ENCODE data around the gene WASHC4.
"Not testable (repeated sequence)": the region's sequence is repeated elsewhere in the genome, so short reads cannot be mapped to it uniquely, and the experiment has no call there.

The WASHC4 gene

GRCh38 chr12:105171691-105172436, 64.3 kb downstream of the WASHC4 start:
- peak; percentile 10 to 29 for DNase-seq

DNA sequence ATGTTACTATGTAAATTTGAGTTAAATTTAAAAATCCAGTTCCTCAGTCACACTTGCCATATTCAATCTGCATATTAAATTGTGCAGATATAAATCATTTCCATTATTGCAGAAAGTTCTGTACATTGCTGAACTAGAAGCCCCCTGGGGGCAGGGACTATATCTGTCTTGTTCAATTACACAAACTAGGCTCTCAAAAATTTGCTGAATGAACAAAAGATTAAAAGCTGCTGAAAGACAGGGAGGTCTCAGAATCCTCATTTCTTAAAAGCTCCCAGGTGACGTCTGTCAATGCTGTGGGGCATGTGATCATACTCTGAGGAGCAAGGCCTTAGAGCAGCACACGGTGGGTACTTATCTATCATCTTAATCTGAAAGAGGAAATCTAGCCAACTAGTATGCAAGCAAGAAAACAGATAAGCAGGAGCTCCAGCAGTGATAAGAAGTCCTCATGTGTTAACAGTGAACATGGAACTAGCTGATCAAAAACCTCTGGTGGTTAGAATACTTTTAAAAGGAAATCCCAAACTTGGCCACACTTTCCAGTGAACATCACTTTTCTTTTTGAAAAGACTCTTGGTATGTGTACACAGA, 68.0 kb downstream of the WASHC4 start:
- no peak for DNase-seq

- no peak for DNase-seq
These were observed 69.7 kb downstream of the WASHC4 start for GRCh38 chr12:105177208-105177607.

GRCh38 chr12:105179114-105179513, 71.6 kb downstream of the WASHC4 start:
- not testable (repeated sequence) for DNase-seq

DNA sequence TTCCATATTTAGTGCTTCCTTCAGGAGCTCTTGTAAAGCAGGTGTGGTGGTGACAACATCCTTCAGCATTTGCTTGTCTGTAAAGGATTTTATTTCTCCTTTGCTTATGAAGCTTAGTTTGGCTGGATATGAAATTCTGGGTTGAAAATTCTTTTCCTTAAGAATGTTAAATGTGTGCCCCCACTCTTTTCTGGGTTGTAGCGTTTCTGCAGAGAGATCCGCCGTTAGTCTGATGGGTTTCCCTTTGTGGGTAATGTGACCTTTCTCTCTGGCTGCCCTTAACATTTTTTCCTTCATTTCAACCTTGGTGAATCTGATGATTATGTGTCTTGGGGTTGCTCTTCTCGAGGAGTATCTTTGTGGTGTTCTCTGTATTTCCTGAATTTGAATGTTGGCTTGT, 75.9 kb downstream of the WASHC4 start:
- not testable (repeated sequence) for DNase-seq

GRCh38 chr12:105183976-105184375, 76.4 kb downstream of the WASHC4 start:
- DNase-seq, result not testable (repeated sequence)

GRCh38 chr12:105189293-105189692, 81.8 kb downstream of the WASHC4 start:
- DNase-seq, result no peak

DNA sequence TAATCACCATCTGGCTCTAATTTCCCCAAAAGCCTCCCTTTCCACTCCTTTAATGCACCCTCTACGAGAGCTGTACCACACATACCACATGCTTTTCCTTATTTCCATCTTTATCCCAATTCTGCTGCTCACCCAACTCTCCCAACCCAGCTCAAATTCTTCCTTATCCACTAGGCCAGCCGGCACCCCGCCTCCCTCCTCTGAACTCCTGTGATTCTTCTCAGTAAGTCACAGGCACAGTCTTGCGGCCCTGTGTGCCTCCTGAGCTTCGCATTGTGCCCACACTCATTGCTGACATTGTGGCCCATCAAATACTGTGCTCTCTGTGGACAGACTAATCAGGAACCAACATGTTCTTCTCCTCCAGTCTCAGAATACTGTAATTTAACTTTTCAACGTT, 83.0 kb downstream of the WASHC4 start:
- no peak for DNase-seq

DNA sequence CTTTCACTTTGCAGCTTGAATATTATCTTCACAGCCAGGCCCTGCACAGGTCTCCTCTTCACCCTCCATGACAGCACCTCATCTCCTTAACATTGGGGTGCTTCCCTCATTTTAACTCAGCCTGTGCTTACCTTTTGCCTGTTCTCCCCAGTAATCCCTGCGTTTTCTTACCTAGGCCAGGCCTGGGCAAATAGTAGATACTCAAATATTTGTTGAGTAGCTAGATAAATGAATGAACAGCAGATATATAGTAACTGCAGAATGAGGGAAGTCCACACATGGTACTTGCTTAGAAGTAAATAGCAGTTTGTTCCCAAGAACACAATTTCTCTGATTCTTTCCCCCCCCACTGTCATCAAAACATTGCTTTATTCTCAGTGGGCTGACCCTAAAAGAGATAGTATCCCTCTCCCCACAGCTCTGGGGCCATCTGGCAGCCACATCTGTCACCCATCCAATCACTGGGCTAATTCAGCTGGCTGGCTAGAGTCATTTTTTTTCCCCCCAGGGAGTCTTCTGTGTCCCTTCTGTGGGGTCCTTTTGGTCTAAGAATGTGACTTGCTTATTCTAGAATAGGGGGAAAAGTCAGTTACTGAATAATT, 85.2 kb downstream of the WASHC4 start:
- no peak for DNase-seq

GRCh38 chr12:105194947-105195346, 87.4 kb downstream of the WASHC4 start:
- DNase-seq, result no peak

DNA sequence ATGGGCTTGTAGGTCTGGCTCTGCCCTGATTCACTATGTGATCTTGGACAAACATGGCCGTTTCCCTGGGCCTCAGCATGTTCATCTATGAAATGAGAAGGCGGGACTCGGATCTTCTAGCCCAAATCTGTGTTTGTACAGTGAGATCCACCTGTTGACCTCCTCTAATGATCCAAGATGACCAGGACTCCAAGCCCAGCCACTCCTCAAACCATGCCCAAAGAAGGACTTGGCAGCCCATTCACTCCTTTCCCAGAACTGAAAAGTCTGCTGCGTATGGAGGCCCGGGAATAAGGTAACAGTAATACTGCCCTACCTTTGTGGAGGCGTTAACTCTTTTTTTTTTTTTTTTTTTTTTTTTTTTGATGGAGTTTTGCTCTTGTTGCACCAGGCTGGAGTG, 88.6 kb downstream of the WASHC4 start:
- DNase-seq, result no peak

- no peak for DNase-seq
These were observed 91.4 kb downstream of the WASHC4 start for GRCh38 chr12:105198961-105199360.

GRCh38 chr12:105200385-105200784, 92.9 kb downstream of the WASHC4 start:
- no peak for DNase-seq

DNA sequence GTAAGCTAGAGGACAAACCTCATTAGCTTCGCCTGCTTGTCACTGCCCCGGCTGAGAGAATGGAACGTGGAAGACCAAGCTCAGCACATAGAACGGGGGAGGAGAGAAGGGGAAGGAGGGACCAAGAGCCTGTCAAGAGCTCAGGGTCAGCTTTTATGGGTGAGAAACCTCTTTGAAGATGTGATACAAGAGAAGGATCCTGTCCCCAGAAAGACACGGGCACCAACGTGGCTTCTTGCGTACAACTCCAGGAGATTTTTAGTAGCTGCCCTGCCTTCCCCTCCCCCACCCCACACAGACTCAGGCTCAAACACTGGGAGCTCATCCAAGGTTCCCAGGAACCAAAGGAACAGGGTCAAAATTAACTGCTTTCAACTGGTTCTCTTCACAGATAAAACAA, 93.8 kb downstream of the WASHC4 start:
- DNase-seq, result no peak

DNA sequence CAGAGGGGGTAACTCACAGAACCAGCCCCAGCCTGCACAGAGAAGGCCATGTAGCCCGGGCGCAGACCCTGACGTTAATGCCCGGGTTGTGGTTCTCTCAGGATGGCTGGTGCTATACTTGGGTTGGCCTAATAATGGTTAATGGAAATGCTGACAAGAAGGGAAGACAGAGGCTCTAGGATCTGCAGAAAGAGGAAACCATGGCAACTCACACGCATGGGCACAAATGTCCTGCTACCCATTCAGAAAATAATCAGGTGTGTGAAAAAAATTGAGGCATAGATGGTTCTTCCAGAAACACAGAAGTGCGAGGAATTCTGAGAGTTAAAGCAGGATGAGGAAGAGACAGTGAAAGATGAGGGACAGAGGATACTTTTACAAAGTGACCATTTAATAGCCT, 94.7 kb downstream of the WASHC4 start:
- no peak for DNase-seq

DNA sequence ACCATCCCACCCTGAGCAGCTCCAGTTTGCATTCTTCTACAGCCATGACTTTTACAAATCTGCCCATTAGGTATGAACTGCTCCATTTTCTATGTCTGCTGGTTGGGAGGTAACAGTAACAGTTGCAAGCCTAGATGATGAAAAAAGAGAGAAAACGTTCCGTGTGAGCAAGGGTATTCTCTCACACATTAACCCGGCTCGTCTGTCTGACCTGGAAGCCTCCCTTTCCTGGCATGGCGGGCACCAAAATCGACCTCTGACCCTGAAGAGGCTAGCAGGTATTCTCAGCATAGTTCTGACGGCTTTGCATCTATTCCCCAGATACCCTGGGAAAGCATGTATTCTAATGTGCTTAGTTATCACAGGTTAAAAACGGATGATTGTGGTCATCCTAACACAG, 96.6 kb downstream of the WASHC4 start:
- no peak for DNase-seq

DNA sequence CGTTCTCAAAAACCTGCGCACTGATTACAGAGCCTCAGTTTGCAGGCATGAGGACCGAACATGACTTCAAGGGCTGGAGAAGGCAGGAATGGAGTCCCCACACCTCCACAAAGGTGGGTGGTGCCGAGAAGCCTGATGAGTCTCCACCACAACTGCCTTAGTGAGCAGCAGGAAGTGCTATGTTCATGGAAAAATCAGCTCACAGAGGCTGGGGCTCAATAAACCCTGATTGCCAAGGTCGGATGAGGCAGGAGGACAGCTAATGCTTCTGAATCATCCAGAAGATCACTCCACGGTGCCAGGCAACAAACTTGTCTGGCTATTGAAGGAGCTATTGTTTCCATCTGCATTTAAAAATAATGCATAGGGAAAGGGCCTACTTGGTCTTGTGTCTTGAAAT, 97.4 kb downstream of the WASHC4 start:
- no peak for DNase-seq

GRCh38 chr12:105205322-105206048, 98.0 kb downstream of the WASHC4 start:
- DNase-seq, result no peak

DNA sequence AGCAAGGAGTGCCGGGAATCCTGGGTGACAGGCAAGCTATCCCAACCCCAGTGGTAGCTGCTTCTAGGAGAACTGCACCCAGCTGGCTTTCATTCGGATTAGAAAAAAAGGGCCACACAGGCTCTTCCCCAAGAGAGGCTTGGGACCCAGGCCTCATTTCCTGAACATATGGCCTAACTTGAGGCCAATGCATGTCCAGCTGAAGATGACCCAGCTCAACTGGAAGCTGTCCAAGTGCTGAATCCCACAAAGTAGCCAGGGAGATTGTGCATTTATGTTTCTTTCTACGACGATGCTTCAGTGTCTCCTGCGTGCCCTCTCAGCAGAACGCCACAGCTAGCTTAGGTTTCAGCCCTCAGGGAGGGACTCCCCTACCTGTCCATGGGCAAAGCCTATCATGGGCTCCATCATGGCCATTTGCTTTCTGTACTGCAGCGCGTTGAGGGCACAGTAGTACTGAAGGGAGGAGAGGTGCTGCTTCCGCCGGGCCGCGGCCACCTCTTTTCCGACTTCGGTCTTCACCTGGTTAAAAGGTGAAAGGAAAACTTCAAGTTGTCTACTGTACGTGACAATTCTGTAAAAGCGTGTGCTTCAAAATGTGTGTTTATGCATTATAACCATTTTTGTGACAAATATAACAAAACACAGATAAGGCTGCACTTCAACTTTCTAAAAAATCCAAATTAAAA, 99.3 kb downstream of the WASHC4 start:
- no peak for DNase-seq

DNA sequence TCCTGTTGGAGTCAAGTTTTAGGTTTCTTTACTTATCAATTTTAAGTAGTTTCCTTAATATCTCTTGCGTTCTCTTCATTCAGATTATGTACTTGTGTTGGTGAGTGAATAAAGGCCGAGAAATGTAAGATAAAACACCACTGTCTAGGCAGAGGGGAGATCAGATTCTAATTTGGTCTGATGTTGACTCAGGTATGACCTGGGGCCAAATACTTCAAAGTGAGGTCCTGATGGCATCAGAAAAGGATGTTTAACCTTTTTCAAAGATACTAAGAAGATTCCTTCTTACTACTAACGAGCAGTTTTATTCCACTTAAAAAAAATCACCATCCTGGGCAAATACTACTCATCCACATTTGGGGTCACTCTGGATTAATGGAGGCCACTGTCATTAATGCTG, 101.6 kb downstream of the WASHC4 start:
- DNase-seq, result no peak

DNA sequence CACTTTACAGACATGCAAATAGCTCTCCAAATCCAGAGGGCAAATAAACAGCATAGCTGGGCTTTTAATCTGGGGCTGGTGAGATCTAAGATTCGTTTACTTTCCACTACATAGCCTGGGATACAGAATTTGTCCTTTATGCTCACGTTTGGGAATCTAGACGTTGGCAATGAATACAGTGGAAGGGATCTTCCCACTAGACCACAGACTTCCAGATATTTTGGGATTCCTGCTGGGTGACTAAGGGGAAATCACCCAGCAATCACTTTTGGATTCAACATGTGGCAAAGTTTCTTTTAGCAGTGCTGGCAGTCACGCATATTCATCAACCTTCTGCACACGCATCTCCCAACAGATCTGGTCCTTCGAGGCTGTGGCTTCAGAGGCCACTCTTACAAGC, 104.9 kb downstream of the WASHC4 start:
- no peak for DNase-seq

- DNase-seq, result no peak
These were observed 106.6 kb downstream of the WASHC4 start for GRCh38 chr12:105214148-105214547.
